IgD-negative memory B cell (primary cell): Measurements from ENCODE around the gene UBR7. TPM values are rescaled to one million over a fixed set of nuclear protein-coding genes. Genes with fewer than 3 reads are reported as not detected.
A peak's percentile ranks its signal among the peaks of the same experiment; 100 is the strongest.

ENCODE experiments used
- H3K27ac Mint-ChIP-seq, 3 donors: one replicate each; pipeline ENCODE4 v1.8.0; 2020 to 2022; ENCODE audit warnings: mild to moderate bottlenecking in 3 of 3, mixed read lengths in 3 of 3, moderate library complexity in 1 of 3
- H3K27me3 Mint-ChIP-seq: one replicate; pipeline ENCODE4 v1.8.0; 2021; ENCODE audit warnings: mixed read lengths
- H3K36me3 Mint-ChIP-seq: one replicate; pipeline ENCODE4 v1.8.0; 2020; ENCODE audit warnings: mild to moderate bottlenecking, mixed read lengths
- H3K4me1 Mint-ChIP-seq, 3 donors: one replicate each; pipeline ENCODE4 v1.8.0; 2020 to 2022; ENCODE audit warnings: mixed read lengths in 3 of 3, mild to moderate bottlenecking in 1 of 3
- H3K4me3 Mint-ChIP-seq, 4 donors: one replicate each; pipeline ENCODE4 v1.8.0; 2020 to 2022; ENCODE audit warnings: mild to moderate bottlenecking in 4 of 4, mixed read lengths in 4 of 4, moderate library complexity in 3 of 4
- H3K9me3 Mint-ChIP-seq, 3 donors: one replicate each; pipeline ENCODE4 v1.8.0; 2020 to 2021; ENCODE audit warnings: mixed read lengths in 3 of 3, mild to moderate bottlenecking in 1 of 3
- polyA plus RNA-seq: library from polyadenylated mRNA; unstranded; fragments of 300-500 nt; fragmentation: Illumina TruSeq; gene quantifications from one replicate; pipeline ENCODE4 v1.2.3, GENCODE V29; 2021

Gene UBR7
- polyA plus RNA-seq, 1 donor from 2014 or later, result 39.2 TPM

DNA sequence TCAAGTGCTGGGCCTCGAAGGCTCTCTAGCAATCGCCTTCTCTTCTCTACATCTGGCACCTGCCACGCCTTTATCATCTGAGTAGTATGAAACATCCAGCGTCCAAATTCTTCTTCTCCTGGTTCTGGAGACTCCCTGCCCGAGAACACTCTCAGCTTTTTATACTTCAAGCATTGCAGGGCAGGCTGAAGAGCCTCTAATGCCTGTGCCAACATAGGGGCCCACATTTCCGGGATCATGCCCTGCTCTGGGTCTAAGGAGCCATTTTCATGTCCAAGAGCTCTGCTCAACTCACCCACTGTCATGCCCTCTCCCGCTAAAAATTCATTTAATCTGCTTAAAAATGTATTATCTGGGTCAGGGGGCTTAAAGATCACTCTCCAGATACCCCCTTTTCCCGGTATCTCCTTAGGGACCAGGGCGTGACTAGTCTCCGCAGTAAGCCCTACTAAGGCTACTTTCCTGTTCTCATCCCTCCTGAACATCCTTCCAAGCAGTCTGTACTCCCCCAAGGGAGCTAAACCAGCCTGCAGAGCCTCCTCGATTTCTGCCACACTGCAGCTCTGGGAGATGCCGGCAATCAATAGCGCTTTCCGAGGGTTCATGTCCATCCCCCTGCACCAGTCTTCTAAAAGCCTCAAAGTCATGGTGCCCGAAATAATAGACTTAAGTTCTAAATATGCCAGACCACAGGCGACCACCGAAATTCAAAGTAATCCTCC is 23.3 kb upstream of the UBR7 start:
- H3K36me3 Mint-ChIP-seq, result no peaks in the 10 kb centered on the region

DNA sequence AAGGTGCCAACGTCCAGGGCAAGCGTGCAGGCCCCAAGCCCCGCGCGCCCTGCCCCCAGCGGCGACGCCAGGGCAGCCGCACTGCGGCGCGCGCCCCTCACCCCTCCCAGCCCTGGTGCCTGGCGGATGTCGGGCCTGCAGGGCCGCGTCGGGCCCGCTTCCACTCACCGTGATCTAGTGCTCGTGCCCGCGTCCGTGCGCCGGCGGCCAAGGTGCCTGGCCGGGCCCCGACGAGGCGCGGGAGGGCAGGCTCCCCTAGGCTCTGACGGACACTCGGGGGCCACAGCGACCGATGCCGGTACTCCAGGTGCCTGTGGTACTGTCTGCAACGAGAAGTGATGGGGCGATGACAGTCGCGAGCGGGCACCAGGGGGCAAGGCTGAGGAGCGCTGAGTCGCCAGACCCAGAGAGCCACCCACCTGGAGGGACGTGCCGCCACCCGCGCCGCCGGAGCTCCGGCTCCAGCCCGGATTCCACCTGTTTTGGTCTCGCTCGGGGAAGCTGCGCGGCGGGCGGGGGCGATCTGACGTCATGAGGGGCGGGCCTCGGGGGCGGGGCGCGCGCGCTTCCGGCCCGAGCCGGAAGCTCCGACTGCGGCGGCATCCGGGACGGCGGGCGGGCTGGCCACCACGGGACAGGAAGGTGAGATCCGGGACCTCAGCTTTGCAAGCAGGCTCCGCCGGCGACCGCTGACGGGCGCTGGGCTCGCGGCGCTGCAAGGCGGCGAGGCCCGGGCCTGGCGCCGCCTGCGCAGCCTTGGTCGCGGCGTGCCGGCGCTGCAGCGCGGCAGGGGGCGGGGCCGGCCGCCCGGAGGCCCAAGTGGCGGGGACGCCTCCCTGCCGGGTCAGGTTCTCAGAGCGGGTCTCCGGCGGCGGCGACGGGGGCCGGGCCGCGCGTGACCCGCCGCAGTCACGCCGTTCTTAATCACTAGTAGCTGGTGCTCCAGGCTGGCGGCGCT is 22.4 kb upstream of the UBR7 start, which contains the start of the genes LYSET and MOAP1:
TSS of gene LYSET (plus strand) at position 927 of the 958 bp plus-strand sequence. CDS start 89 bp downstream, outside the sequence.
TSS of gene MOAP1 (minus strand) at position 507 of the 958 bp plus-strand sequence. CDS start 655 bp downstream, outside the sequence.
- H3K9me3 Mint-ChIP-seq, result no peaks in the 10 kb centered on the region
- H3K27me3 Mint-ChIP-seq, result no peaks in the 10 kb centered on the region
- H3K4me1 Mint-ChIP-seq, result peaks cover 21 to 32% (median 29%) of the 10 kb centered on the region in 3 donors
- H3K36me3 Mint-ChIP-seq, result no peaks in the 10 kb centered on the region
- peak within 1 kb of the TSS; percentile 93 to 97 (median 94) for H3K4me3 Mint-ChIP-seq
- H3K27ac Mint-ChIP-seq, result peak within 1 kb of the TSS; percentile 93 to 97 (median 97)

More for the DNA sequence above, 23.3 kb upstream of the UBR7 start:
- Mint-ChIP-seq H3K27ac (peak overlapping the region; percentile 80 to 97 (median 93)), H3K4me3 (peak overlapping the region; percentile 86 to 93 (median 90)), H3K9me3 (no peaks in the 10 kb centered on the region), H3K27me3 (no peaks in the 10 kb centered on the region), H3K4me1 (peaks cover 21 to 30% (median 24%) of the 10 kb centered on the region in 3 donors)

DNA sequence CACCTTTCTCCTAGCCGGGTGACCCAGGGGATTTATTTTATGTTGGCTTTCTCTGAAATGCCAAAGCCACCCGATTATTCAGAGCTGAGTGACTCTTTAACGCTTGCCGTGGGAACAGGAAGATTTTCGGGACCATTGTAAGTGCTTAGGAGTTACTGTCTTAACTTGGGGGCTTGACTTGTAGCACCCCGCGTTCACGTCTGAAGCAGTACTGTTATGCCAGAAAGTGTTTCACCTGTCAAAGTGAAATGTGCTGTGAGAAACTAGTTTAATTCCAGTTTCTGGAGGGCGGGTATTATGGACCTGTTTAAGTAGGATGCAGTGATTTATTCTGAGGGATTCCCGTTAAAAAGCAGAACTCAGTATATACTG is 21.7 kb upstream of the UBR7 start:
- peak overlapping the region; percentile 93 to 97 (median 94) for H3K4me3 Mint-ChIP-seq
- H3K4me1 Mint-ChIP-seq, result peaks cover 24 to 33% (median 29%) of the 10 kb centered on the region in 3 donors
- H3K27me3 Mint-ChIP-seq, result no peaks in the 10 kb centered on the region

DNA sequence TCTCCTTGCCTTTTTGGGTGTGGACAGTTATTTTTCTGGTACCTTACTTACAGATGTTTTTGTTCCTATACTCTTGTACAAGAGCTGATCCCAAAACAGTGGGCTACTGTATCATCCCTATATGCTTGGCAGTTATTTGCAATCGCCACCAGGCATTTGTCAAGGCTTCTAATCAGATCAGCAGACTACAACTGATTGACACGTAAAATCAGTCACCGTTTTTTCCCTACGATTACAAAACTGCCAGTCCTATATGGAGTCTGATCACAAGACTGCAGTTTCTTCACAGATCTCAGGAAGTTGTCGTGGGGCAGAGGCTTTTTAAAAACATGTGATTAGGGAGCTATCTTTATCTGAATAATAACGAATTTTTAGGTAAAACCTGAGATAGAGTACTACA is 20.6 kb upstream of the UBR7 start:
- Mint-ChIP-seq H3K36me3 (no peaks in the 10 kb centered on the region), H3K4me1 (peaks cover 24 to 35% (median 29%) of the 10 kb centered on the region in 3 donors), H3K4me3 (peak overlapping the region in 3 of 4 donors; percentile 39 to 93 (median 43)), H3K27ac (peak overlapping the region; percentile 71 to 97 (median 93)), H3K9me3 (no peaks in the 10 kb centered on the region), H3K27me3 (no peaks in the 10 kb centered on the region)

More for the DNA sequence above, 21.7 kb upstream of the UBR7 start:
- Mint-ChIP-seq H3K36me3 (no peaks in the 10 kb centered on the region), H3K9me3 (no peaks in the 10 kb centered on the region), H3K27ac (peak overlapping the region; percentile 93 to 97 (median 97))

DNA sequence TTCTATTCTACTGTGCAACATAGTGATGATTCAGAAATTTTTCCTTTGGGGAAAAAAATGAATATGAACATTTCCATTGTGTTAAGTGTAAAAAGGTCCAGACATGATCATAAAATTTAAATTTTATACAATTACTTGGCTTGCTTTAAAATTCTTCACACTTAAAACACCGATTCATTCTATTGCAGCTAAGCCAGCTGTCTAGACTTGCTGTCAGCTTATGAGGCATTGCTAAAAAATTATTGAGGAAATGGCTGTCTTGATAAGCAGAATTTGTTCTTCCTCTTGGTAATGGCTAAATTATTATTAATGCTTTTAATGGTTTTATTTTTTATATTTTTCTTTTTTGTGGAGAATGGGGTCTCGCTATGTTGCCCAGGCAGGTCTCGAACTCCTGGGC is 20.1 kb upstream of the UBR7 start:
- Mint-ChIP-seq H3K9me3 (no peaks in the 10 kb centered on the region), H3K27me3 (no peaks in the 10 kb centered on the region), H3K4me3 (peak overlapping the region in 1 of 4 donors; percentile 93), H3K36me3 (no peaks in the 10 kb centered on the region), H3K4me1 (peaks cover 21 to 33% (median 29%) of the 10 kb centered on the region in 3 donors), H3K27ac (peak overlapping the region in 2 of 3 donors; percentile 93 to 97)

DNA sequence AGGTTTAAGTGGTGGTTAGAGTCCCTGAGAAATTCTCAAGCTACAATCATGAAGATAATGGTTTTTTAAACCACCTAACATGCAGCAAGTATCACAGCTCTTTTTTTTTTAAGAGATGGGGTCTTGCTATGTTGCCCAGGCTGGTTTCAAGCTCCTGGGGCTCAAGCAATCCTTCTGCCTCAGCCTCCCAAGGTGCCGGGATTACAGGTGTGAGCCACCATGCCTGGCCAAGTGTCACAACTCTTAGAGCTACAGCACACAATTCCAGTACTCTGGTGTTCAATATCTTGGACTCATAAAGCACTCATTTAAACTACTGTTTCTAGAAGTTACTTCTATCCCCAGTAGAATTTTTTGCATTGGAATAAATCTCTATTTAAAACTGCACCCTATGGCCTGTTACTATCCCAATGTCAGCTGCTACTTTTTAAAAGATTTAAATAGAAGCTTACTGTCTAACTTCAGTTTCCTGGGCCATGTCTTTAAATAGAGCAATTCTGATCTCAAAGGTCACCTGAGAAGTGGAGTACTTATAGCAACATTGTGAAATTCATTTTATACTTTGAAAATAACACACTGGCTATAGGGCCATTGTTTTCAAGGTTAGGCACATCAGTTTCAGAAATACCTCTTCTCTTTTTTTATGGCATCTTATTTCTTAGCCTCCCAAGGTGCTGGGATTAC is 11.6 kb upstream of the UBR7 start:
- Mint-ChIP-seq H3K4me1 (peaks cover 0 to 2% (median 0%) of the 10 kb centered on the region in 3 donors), H3K4me3 (no peak overlapping the region), H3K27ac (no peak overlapping the region), H3K36me3 (peaks cover 4% of the 10 kb centered on the region), H3K9me3 (no peaks in the 10 kb centered on the region), H3K27me3 (no peaks in the 10 kb centered on the region)

DNA sequence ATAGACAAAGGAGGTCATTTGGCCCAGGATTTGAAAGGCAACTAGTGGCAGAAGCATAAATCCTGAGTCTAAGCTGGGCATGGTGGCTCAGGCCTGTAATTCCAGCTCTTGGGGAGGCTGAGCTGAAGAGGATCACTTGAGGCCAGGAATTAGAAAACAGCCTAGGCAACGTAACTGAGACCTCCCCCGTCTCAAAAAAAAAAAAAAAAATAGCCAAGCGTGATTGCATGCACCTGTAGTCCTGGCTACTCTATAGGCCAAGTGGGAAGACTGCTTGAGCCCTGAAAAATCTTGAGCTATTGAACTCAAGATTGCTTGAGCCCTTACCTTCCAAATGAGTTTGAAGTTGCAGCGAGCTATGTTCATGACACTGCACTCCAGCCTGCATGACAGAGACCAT is 8.0 kb upstream of the UBR7 start:
- no peaks in the 10 kb centered on the region for H3K9me3 Mint-ChIP-seq
- H3K27me3 Mint-ChIP-seq, result no peaks in the 10 kb centered on the region
- H3K4me3 Mint-ChIP-seq, result no peak overlapping the region
- H3K27ac Mint-ChIP-seq, result no peak overlapping the region
- peaks cover 1 to 3% (median 3%) of the 10 kb centered on the region in 3 donors for H3K4me1 Mint-ChIP-seq
- H3K36me3 Mint-ChIP-seq, result peaks cover 3% of the 10 kb centered on the region

DNA sequence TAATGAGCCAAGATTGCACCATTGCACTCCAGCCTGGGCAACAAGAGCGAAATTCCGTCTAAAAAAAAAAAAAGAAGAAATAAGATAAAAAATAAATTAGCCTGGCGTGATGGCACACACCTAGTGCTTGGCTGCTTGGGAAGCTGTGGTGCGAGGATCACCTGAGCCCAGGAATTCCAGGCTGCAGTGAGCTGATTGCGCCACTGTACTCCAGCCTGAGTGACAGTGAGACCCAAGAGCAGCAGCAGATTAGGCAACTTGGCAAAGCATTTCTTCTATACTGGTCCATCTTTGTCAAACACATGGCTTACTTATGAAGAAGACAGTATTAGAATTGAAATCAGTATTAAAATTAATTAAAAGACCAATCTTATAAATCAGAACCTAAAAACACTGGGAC is 6.5 kb upstream of the UBR7 start:
- H3K36me3 Mint-ChIP-seq, result no peaks in the 10 kb centered on the region
- no peak overlapping the region for H3K27ac Mint-ChIP-seq
- H3K4me1 Mint-ChIP-seq, result peaks cover 9 to 15% (median 13%) of the 10 kb centered on the region in 3 donors
- H3K4me3 Mint-ChIP-seq, result no peak overlapping the region
- H3K27me3 Mint-ChIP-seq, result no peaks in the 10 kb centered on the region
- no peaks in the 10 kb centered on the region for H3K9me3 Mint-ChIP-seq

DNA sequence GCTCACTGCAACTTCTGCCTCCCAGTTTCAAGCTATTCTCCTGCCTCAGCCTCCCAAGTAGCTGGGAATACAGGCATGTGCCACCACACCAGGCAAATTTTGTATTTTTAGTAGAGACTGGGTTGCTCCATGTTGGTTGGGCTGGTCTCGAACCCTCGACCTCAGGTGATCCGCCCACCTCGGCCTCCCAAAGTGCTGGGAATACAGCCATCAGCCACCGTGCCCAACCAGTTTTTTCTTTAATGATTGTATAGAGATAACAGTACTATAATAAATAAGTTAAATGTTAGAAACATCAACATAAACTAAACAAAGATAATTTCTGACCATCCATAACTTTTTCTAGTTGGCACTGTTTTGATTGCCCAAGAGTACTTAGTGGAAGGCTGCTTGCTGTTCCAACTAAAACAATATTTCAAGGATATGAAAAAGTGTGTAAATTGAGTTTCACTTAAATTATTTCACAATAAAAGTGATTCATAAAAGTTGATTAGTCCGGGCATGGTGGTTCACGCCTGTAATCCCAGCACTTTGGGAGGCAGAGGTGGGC is 5.8 kb upstream of the UBR7 start:
- no peaks in the 10 kb centered on the region for H3K9me3 Mint-ChIP-seq
- no peaks in the 10 kb centered on the region for H3K36me3 Mint-ChIP-seq

DNA sequence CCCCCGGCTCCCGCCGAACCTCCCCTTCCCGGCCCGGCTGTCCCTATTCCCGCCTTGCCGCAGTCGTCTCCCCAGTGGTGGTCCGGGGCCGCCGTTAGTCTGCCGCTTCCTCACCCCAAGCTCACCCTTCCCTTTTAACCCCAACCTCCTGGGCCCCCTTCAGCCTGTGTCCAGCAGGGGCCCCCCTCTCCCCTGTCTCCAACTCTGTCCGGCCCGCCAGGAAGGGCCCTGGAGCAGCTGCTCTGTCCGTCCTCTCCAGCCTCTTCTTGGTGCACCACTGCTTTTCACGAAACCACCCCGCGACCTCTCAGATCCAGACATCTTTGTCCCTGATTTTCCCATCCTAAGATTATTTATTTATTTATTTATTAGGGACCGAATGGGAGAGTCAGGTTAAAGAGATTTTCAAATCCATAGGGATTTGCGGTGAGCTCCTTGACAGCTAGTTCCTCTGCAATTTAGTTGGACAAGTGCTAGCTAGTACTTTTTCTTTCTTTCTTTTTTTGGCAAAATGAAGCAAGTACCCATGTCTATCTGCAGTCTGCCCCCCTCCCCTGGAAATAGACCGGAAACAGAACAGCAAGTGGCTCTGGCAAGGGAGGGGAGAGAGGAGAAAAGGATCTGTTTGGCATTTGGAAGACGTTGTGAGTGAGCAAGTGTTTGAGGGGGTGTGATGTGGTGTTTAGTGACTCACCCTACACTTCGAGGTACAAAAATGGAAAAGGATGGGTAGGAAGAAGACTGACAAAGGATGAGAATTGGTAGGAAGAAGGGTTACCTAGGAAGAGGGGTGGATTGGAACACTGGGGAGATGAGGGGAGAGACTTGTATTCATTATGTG is 632 bp downstream of the UBR7 start:
- Mint-ChIP-seq H3K27ac (peak overlapping the region; percentile 94 to 98 (median 95)), H3K9me3 (no peaks in the 10 kb centered on the region), H3K4me1 (peaks cover 47 to 50% (median 48%) of the 10 kb centered on the region in 3 donors), H3K27me3 (no peaks in the 10 kb centered on the region), H3K4me3 (peak overlapping the region; percentile 96 to 100 (median 98)), H3K36me3 (peaks cover 4% of the 10 kb centered on the region)

More for the DNA sequence above, 5.8 kb upstream of the UBR7 start:
- H3K27ac Mint-ChIP-seq, result peak overlapping the region in 1 of 3 donors; percentile 16
- H3K27me3 Mint-ChIP-seq, result no peaks in the 10 kb centered on the region
- H3K4me3 Mint-ChIP-seq, result no peak overlapping the region
- H3K4me1 Mint-ChIP-seq, result peaks cover 15 to 20% (median 18%) of the 10 kb centered on the region in 3 donors

DNA sequence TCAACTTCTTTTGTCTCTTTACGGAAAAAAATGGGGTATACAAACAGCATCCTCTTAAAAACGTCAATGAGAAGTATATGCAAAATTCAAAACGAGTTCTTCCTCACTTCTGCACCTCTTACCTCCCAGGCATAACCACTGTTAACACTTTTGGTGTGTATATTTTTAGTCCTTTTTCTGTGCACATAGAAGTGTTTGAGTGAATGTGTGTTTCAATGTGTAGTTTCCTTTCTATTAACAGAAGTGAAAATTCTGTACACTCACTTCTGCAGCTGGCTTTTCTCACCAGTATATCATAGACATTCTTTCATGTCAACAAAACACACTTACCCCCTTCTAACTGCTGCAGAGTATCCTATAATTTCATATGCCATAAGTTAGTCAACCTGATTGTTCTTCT is 5.4 kb downstream of the UBR7 start:
- Mint-ChIP-seq H3K36me3 (peaks cover 6% of the 10 kb centered on the region), H3K4me3 (peak overlapping the region in 3 of 4 donors; percentile 41 to 73 (median 59)), H3K9me3 (no peaks in the 10 kb centered on the region), H3K4me1 (peaks cover 30 to 37% (median 35%) of the 10 kb centered on the region in 3 donors), H3K27me3 (no peaks in the 10 kb centered on the region), H3K27ac (peak overlapping the region; percentile 25 to 82 (median 68))

DNA sequence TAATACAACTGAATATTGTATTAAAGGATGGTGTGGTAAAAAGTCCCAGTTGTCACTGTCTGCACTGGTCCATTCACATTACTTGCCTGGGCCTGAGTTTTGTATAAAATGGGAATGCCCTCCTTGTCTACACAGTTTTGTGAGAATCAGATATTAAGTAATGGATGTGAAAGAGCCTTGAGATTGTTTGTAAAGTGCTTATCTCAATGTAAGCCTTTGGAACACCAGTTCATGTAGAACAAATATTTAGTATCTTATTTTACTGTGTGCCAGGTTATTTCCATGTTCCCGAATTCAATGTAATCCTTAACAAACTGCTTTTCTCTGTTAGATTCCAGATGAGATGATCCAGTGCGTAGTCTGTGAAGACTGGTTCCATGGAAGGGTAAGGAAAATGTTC is 7.5 kb downstream of the UBR7 start:
- no peaks in the 10 kb centered on the region for H3K9me3 Mint-ChIP-seq
- H3K4me3 Mint-ChIP-seq, result no peak overlapping the region
- H3K36me3 Mint-ChIP-seq, result peaks cover 6% of the 10 kb centered on the region
- no peaks in the 10 kb centered on the region for H3K27me3 Mint-ChIP-seq
- peaks cover 19 to 26% (median 20%) of the 10 kb centered on the region in 3 donors for H3K4me1 Mint-ChIP-seq
- no peak overlapping the region for H3K27ac Mint-ChIP-seq

DNA sequence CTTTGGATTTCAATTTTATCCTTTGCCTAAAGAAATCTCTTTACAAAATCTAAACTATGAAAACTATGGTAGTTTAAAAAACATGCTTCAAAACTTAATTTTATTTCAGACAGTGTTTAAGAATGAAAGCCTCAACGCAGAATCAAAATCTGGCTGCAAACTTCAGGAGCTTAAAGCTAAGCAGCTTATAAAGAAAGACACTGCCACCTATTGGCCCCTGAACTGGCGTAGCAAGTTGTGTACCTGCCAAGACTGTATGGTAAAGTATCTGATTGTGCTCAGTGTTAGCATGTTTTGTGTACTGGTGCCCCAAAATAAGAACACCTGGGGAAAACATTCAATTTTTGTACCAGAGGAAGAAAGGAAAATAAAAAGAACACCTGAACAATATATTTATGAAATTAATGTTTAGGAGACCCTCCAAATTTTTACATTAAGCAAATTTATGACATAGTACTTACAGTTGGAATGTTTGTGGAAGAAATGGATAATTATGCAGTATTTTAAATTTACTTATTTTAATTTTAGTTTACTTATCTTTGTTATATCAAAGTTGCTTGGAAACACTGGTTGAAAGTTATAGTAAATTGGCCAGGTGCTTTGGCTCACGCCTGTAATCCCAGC is 12.2 kb downstream of the UBR7 start:
- no peak overlapping the region for H3K4me3 Mint-ChIP-seq
- peaks cover 8% of the 10 kb centered on the region for H3K36me3 Mint-ChIP-seq
- no peaks in the 10 kb centered on the region for H3K9me3 Mint-ChIP-seq
- peak overlapping the region in 1 of 3 donors; percentile 46 for H3K27ac Mint-ChIP-seq
- no peaks in the 10 kb centered on the region for H3K27me3 Mint-ChIP-seq
- peaks cover 0 to 5% (median 0%) of the 10 kb centered on the region in 3 donors for H3K4me1 Mint-ChIP-seq
